Activated CD8-positive, alpha-beta memory T cell treated with anti-CD3 and anti-CD28 coated beads, Interleukin-2, amount 50 U/mL, for 4 hours (primary cell): ENCODE results near the gene ARL6.
A peak's percentile ranks its signal among the peaks of the same experiment; 100 is the strongest.

Experiments used
- DNase-seq: peaks from one replicate; pipeline ENCODE4 v3.0.0-alpha.2; 2020

The ARL6 gene

GRCh38 chr3:97764407-97765238 is at the start of gene ARL6:
TSS of gene ARL6 (plus strand) at chr3:97764758. CDS start at chr3:97768108, 3,350 bp downstream.
- peak; percentile 71 for DNase-seq

GRCh38 chr3:97719156-97719821 is 45.3 kb upstream of the ARL6 start:
- peak; percentile 62 for DNase-seq

GRCh38 chr3:97720417-97720816 is 44.1 kb upstream of the ARL6 start:
- no peak for DNase-seq

GRCh38 chr3:97721446-97721845 is 43.1 kb upstream of the ARL6 start:
- DNase-seq: no peak

GRCh38 chr3:97736928-97737327 is 27.6 kb upstream of the ARL6 start:
- DNase-seq: no peak

- DNase-seq: no peak
Measured at GRCh38 chr3:97738761-97739160, 25.8 kb upstream of the ARL6 start.

GRCh38 chr3:97742036-97742435 is 22.5 kb upstream of the ARL6 start:
- DNase-seq: no peak

- DNase-seq: no peak
Measured at GRCh38 chr3:97744289-97744688, 20.3 kb upstream of the ARL6 start.

- no peak for DNase-seq
Measured at GRCh38 chr3:97763586-97764406, 762 bp upstream of the ARL6 start.

- DNase-seq: no peak
Measured at GRCh38 chr3:97765336-97765735, 778 bp downstream of the ARL6 start.

GRCh38 chr3:97772926-97773325 is 8.4 kb downstream of the ARL6 start:
- DNase-seq: no peak

- DNase-seq: no peak
Measured at GRCh38 chr3:97778152-97778551, 13.6 kb downstream of the ARL6 start.

- no peak for DNase-seq
Measured at GRCh38 chr3:97793420-97794019, 29.0 kb downstream of the ARL6 start.

- no peak for DNase-seq
Measured at GRCh38 chr3:97795951-97796350, 31.4 kb downstream of the ARL6 start.

- no peak for DNase-seq
Measured at GRCh38 chr3:97804471-97804870, 39.9 kb downstream of the ARL6 start.

- no peak for DNase-seq
Measured at GRCh38 chr3:97810779-97811390, 46.3 kb downstream of the ARL6 start.

- peak; percentile 19 for DNase-seq
Measured at GRCh38 chr3:97815149-97815917, 50.8 kb downstream of the ARL6 start.

- no peak for DNase-seq
Measured at GRCh38 chr3:97816811-97817210, 52.3 kb downstream of the ARL6 start.

GRCh38 chr3:97817965-97818364 is 53.4 kb downstream of the ARL6 start:
- DNase-seq: no peak

- no peak for DNase-seq
Measured at GRCh38 chr3:97820780-97821179, 56.2 kb downstream of the ARL6 start.

- DNase-seq: peak; percentile 45
Measured at GRCh38 chr3:97821287-97821773, 56.8 kb downstream of the ARL6 start.
